ENCODE measurements around the gene SYTL5. TPM values are rescaled to one million over a fixed set of nuclear protein-coding genes. Genes with fewer than 3 reads are reported as not detected.
"Not testable (repeated sequence)": the region's sequence is repeated elsewhere in the genome, so short reads cannot be mapped to it uniquely, and the experiment has no call there.

The SYTL5 gene
- total RNA-seq, 4 donors from 2014 or later, result 0.15 to 0.79 (median 0.42) TPM; not detected in 1

GRCh38 chrX:37975421-37975820 is 30.9 kb upstream of the SYTL5 start:
- H3K4me3 ChIP-seq (ENCODE audit: low read depth, poor library complexity, severe bottlenecking), result no peak overlapping the region
- no peak for DNase-seq (ENCODE audit: low spot score in 2 of 2)
- intact Hi-C loops (cut with DNase I; ENCODE audit: low total_unique reads), result no loop called here
- TF ChIP-seq POLR2A (IDR thresholded peaks at IDR 0.05), result no peak
- TF ChIP-seq CTCF (IDR thresholded peaks at IDR 0.05), result no peak
- WGBS, 2 donors, result 94% methylated on average over 3 of the region's 3 CpGs

DNA sequence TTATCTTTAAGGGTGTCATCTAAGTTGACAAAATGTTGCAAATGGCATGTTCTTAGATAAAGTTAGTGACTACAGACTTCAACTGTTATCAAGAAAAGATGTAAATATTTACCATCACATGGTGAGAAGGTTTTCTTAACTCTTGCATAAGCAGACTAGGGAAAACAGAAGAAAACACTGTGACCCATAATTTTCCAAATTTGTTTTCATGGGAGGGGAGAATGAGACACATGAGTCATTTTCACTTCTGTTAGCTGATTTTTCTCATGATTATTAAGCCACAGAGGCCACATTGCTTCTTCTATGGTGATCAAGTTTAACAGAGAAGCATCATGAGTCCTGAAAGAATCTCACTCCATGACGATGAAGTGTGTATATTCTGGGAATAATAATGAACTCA is 30.2 kb upstream of the SYTL5 start:
- WGBS, 2 donors, result 69 to 88% methylated on average over 1 of the region's 1 CpG
- intact Hi-C loops (cut with DNase I; ENCODE audit: low total_unique reads), result no loop called here
- TF ChIP-seq POLR2A (IDR thresholded peaks at IDR 0.05) (no peak), CTCF (IDR thresholded peaks at IDR 0.05) (no peak)
- no peak for DNase-seq (ENCODE audit: low spot score in 2 of 2)
- no peak overlapping the region for H3K4me3 ChIP-seq (ENCODE audit: low read depth, poor library complexity, severe bottlenecking)

- intact Hi-C loops (cut with DNase I; ENCODE audit: low total_unique reads), result no loop called here
- DNase-seq (ENCODE audit: low spot score in 2 of 2), result no peak
- TF ChIP-seq POLR2A (IDR thresholded peaks at IDR 0.05) (no peak), CTCF (IDR thresholded peaks at IDR 0.05) (no peak)
These were observed 21.5 kb upstream of the SYTL5 start for GRCh38 chrX:37984880-37985279.

DNA sequence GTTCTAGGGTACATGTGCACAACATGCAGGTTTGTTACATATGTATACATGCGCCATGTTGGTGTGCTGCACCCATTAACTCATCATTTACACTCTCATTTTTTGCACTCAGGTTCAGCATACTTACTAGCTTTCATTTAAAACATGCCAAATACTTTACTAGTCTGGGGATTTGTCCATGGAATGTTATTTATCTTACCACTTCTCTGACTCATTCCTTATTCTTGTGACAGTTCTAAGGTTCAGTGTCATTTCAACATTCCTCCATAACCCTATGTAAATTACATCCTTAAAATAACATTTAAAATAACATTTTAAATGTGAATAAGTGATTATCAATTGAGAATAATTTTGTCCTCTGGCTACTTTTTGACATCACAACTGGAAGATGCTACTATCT is 19.5 kb upstream of the SYTL5 start:
- no peak for DNase-seq (ENCODE audit: low spot score in 2 of 2)
- WGBS, 2 donors, result 64 to 85% methylated on average over 1 of the region's 1 CpG
- intact Hi-C loops (cut with DNase I; ENCODE audit: low total_unique reads), result no loop called here
- TF ChIP-seq POLR2A (IDR thresholded peaks at IDR 0.05) (no peak), CTCF (IDR thresholded peaks at IDR 0.05) (no peak)
- no peak overlapping the region for H3K4me3 ChIP-seq (ENCODE audit: low read depth, poor library complexity, severe bottlenecking)

More at GRCh38 chrX:37984880-37985279, 21.5 kb upstream of the SYTL5 start:
- no peak overlapping the region for H3K4me3 ChIP-seq (ENCODE audit: low read depth, poor library complexity, severe bottlenecking)

DNA sequence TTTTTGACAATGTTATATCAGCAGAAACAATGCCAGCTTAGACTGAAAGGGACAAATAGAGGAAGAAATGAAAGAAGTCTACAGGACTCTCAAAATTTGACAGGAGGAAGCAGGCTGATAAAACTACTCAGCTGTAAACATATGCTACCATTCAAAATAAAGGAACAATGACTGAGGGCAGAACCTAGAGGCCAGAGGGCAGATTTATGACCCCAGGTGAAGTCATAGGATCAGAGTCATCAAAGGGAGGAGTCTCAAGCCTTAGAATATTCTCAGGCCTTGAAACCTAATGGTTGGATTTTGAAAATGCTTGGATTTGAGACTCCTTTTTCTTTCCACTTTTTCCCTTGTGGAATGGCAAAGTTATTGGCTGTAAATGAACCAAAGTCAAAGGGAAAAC is 17.0 kb upstream of the SYTL5 start:
- H3K4me3 ChIP-seq (ENCODE audit: low read depth, poor library complexity, severe bottlenecking), result no peak overlapping the region
- intact Hi-C loops (cut with DNase I; ENCODE audit: low total_unique reads), result no loop called here
- DNase-seq (ENCODE audit: low spot score in 2 of 2), result no peak
- TF ChIP-seq POLR2A (IDR thresholded peaks at IDR 0.05), result no peak

DNA sequence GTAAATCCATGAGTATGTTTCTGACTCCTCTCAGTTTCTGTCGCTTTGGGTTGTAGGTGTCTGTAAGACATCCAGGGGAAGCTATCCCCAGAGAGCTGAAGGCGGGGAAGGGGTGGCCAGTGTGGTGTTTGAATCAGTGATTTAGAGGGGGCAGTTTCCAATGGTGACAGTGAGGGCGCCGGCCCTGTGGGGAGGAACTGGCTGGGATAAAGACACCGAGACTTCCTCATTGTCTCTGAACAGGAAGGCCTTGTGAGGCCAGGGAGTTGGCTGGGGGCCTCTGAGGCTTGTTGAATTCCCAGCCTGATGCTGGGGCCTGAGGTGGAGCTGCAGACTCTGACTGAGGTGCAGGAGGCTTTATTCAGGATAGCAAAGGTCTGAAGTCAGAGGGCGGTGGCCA is 15.1 kb upstream of the SYTL5 start:
- H3K4me3 ChIP-seq (ENCODE audit: low read depth, poor library complexity, severe bottlenecking); DNase-seq (ENCODE audit: low spot score in 2 of 2); intact Hi-C loops (cut with DNase I; ENCODE audit: low total_unique reads): not testable (repeated sequence)
- WGBS, 2 donors, result 72 to 81% methylated on average over 6 of the region's 6 CpGs

DNA sequence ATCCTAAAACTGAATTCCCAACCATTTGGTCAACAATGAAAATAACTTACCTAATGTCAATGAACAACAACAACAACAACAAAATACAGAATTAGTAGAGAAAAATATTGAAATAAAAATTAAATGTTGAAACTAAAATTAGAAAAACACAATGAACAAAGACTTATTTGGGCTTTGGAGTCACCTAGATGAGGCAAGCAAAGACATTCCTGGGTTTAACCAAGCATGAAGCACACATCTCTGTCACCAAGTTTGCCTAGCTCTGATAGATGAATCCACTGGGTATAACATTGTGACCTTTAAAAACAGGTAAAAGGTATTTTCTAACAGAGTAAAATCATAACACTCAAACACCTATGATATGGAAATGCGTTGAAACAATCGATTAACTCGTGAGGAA is 13.2 kb upstream of the SYTL5 start:
- intact Hi-C loops (cut with DNase I; ENCODE audit: low total_unique reads), result no loop called here
- no peak for DNase-seq (ENCODE audit: low spot score in 2 of 2)
- no peak for TF ChIP-seq POLR2A (IDR thresholded peaks at IDR 0.05)
- TF ChIP-seq CTCF (IDR thresholded peaks at IDR 0.05), result no peak
- WGBS, 2 donors, result 82 to 100% methylated on average over 3 of the region's 3 CpGs
- no peak overlapping the region for H3K4me3 ChIP-seq (ENCODE audit: low read depth, poor library complexity, severe bottlenecking)
